H1 (cell line): ENCODE data around the gene FARS2. TPM values are rescaled to one million over a fixed set of nuclear protein-coding genes. Genes with fewer than 3 reads are reported as not detected.

Experiments used
- HDAC6 ChIP-seq: IDR thresholded peaks from one replicate; pipeline ENCODE4 v1.7.1; 2012; ENCODE audit warnings: low read depth, mild to moderate bottlenecking, inconsistent platforms, low read length, moderate library complexity
- KDM4A ChIP-seq: IDR thresholded peaks from one replicate; pipeline ENCODE4 v1.7.1; 2012; ENCODE audit warnings: low read depth, mild to moderate bottlenecking, moderate library complexity, low read length, inconsistent platforms; ENCODE audit not compliant: severe bottlenecking
- polyA plus RNA-seq, 7 experiments: library from polyadenylated mRNA; depleted of rRNA in 3 of 7; stranded (reverse) in 5 of 7; unstranded in 2 of 7; fragments of >200 nt in 5 of 7; fragments of 200-250 nt in 2 of 7; gene quantifications; 1 replicate in 5 of 7; 2 replicates in 1 of 7; 4 replicates in 1 of 7; pipeline versions ENCODE4 v1.2.1 to v1.2.3, GENCODE V29; 2011 to 2013; ENCODE audit warnings: missing spikeins in 2 of 7, mixed read lengths in 2 of 7
- total RNA-seq: library from RNA; stranded (reverse); fragmentation: NEBNext Ultra II Directional; extraction: Animal tissue kit (Norgen Biotek cat#: 25700); gene quantifications from 2 replicates; pipeline ENCODE4 v1.2.1, GENCODE V29; 2021

The FARS2 gene
- total and polyA plus RNA-seq, 2 of the 8 experiments (the other 6 are each of a cell fraction or from before 2014, with no cell fraction given) = 11.7 to 14.4 TPM

DNA sequence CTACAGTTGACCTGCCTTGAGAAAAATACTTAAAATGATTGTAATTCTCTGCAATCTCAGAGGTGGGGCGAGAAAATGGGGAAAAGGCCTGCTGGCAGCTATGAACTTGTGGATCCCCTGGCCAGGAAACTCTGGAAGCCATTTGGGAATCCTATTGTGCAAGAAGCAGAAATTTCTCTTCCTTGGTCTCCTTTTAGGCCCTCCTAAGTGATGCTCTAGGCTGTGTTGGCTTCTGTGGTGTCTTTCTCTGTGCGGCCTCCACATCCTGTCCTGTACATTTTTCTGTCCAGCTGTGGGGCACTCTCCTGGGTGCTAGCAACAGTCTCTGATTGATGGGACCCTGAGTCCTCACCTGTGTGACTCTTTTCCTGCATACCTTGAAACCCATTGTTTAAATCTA is 290.9 kb downstream of the FARS2 start (continued):
- no peak for TF ChIP-seq KDM4A
- TF ChIP-seq HDAC6 = no peak
